Esophagus squamous epithelium (tissue), 5 donors: Measurements from ENCODE around the gene CUBN. TPM values are rescaled to one million over a fixed set of nuclear protein-coding genes. Genes with fewer than 3 reads are reported as not detected.

Experiments
- DNase-seq: peaks from one replicate; lab custom pipeline; 2025; lab: John Stamatoyannopoulos, UW
- H3K27ac ChIP-seq, 4 donors: fragments of 200-600 bp; sonication (generic); one replicate each; pipeline ENCODE4 v1.5.1; 2016 to 2019; ENCODE audit warnings: mild to moderate bottlenecking in 1 of 4
- H3K27me3 ChIP-seq, 4 donors: fragments of 200-600 bp; sonication (generic); 1 replicate in 3 of 4; 2 replicates in 1 of 4; pipeline versions ENCODE4 v1.5.1 to v1.6.0; 2017 to 2021; ENCODE audit warnings: antibody characterized with exemption in 1 of 4
- H3K36me3 ChIP-seq, 3 donors: fragments of 200-600 bp; sonication (generic); one replicate each; pipeline ENCODE4 v1.5.1; 2016 to 2019
- H3K4me1 ChIP-seq, 3 donors: fragments of 200-600 bp; sonication (generic); one replicate each; pipeline ENCODE4 v1.5.1; 2017 to 2019
- H3K4me3 ChIP-seq, 4 donors: fragments of 200-600 bp; sonication (generic); 1 replicate in 3 of 4; 2 replicates in 1 of 4; pipeline ENCODE4 v1.5.1; 2016 to 2019; ENCODE audit warnings: mild to moderate bottlenecking in 2 of 4, moderate library complexity in 1 of 4
- H3K9me3 ChIP-seq, 3 donors: fragments of 200-600 bp; sonication (generic); one replicate each; pipeline ENCODE4 v1.5.1; 2016 to 2019
- POLR2A ChIP-seq, 4 donors: fragments of 450-650 bp; IDR thresholded peaks; one replicate each; pipeline ENCODE4 v1.6.1; 2017; ENCODE audit warnings: antibody characterized with exemption in 4 of 4, mild to moderate bottlenecking in 4 of 4, moderate library complexity in 3 of 4
- WGBS, 2 donors: methylation state at CpG; one replicate each; pipeline ENCODE4 v1.1.5; 2018; 5-methylcytosine and 5-hydroxymethylcytosine counted together
- intact Hi-C: fragments of 100-400 bp; cut with DNase I; formaldehyde crosslinking; loops from one replicate; pipeline ENCODE4 v1.15.0; 2022
- total RNA-seq, 4 donors: library from RNA; depleted of rRNA; stranded (reverse); fragments of >200 nt; gene quantifications; one replicate each; pipeline ENCODE4 v1.1.0, GENCODE V29; 2016
- TF ChIP-seq, protein P1 (sequence below), 6 experiments: fragments of 450-650 bp in 4 of 6; fragments of 200-600 bp in 2 of 6; sonication (generic) in 2 of 6; IDR thresholded peaks; one replicate each; pipeline ENCODE4 v1.5.1; 2016 to 2019; ENCODE audit warnings: antibody characterized with exemption in 6 of 6, mild to moderate bottlenecking in 4 of 6, moderate library complexity in 4 of 6
- donor health status: DM: yes; HTN: yes; CAD: no.

The CUBN gene
- total RNA-seq, 4 donors from 2014 or later: 0.15 to 0.83 (median 0.51) TPM

DNA sequence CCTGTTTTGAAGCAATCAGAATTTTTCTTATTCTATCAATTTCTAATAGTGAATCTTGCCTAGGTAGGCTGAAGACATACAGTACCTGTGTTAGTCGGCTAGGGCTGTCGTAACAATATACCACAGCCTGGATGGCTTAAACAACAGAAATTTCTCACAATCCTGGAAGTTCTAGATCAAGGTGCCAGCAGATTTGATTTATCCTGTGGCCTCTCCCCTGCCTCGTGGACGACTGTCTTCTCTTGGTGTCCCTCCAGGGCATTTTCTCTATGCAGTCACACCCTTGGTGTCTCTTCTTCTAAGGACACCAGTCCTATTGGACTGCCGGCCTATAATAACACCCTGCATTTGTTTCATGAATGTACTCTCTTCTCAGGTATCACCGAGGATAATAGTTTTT lies 310.6 kb downstream of the CUBN start:
- H3K27ac ChIP-seq: no peak overlapping the region
- no peak for DNase-seq
- H3K9me3 ChIP-seq: peaks cover 0 to 14% (median 10%) of the 10 kb centered on the region in 3 donors
- TF ChIP-seq POLR2A (IDR thresholded peaks at IDR 0.05): no peak
- TF ChIP-seq, protein P1, sequence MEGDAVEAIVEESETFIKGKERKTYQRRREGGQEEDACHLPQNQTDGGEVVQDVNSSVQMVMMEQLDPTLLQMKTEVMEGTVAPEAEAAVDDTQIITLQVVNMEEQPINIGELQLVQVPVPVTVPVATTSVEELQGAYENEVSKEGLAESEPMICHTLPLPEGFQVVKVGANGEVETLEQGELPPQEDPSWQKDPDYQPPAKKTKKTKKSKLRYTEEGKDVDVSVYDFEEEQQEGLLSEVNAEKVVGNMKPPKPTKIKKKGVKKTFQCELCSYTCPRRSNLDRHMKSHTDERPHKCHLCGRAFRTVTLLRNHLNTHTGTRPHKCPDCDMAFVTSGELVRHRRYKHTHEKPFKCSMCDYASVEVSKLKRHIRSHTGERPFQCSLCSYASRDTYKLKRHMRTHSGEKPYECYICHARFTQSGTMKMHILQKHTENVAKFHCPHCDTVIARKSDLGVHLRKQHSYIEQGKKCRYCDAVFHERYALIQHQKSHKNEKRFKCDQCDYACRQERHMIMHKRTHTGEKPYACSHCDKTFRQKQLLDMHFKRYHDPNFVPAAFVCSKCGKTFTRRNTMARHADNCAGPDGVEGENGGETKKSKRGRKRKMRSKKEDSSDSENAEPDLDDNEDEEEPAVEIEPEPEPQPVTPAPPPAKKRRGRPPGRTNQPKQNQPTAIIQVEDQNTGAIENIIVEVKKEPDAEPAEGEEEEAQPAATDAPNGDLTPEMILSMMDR (IDR thresholded peaks at IDR 0.05): no peak
- no peak overlapping the region for H3K4me3 ChIP-seq
- H3K36me3 ChIP-seq: no peaks in the 10 kb centered on the region
- peaks cover 13 to 37% (median 15%) of the 10 kb centered on the region in 3 donors for H3K4me1 ChIP-seq
- 65 to 73% methylated on average over 6 of the region's 6 CpGs for WGBS, 2 donors
- no peaks in the 10 kb centered on the region for H3K27me3 ChIP-seq
- intact Hi-C loops: no loop called here

DNA sequence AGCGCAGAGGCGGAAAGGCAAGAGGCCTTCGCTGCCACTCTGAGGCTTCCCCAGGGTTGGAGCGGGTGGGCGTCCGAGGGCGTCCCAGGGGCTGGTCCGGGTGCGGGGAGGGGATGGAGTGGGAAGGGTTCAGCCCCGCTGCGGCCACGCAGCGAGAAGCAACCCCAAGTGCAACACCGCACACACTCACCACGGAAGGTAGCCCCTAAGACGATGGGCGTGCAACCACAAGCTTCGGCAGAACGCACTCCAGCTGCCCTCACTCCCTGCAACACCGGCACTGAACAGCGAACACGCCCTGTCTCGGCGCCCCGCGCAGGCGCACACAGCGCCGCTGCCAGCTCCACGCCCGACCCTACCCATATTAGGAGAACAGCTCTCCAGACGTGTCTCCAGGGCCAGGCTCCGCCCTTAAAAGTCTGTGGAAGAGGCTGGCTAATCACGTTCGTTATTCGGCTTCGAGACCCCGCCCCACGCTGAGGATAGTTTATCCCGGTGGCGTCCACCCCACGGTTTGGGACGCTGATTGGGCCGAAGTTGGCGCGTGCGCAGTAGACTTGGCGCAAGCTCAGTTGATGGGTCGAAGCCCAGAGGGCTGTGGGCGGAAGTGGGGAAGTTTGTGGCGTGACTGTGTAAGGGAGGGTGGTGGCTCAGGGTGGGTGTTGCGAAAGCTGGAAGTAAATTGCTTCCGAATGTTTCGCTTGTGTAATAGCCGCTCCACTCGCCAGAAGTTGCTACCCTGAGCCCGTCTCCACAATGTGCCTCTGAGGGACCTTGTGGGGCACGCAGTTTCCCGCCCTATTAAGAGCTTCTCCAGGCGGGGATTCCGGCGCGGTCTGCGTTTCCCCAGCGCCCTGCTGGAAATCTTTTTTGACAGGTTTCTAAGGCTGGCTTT lies 312.2 kb downstream of the CUBN start, which contains the start of gene RSU1:
TSS of gene RSU1 (minus strand) at position 300 of the 895 bp plus-strand sequence. CDS start 343 bp downstream, outside the sequence.
- Histone ChIP-seq H3K4me3 (peak within 1 kb of the TSS; percentile 61 to 93 (median 87)), H3K4me1 (peaks cover 13 to 38% (median 15%) of the 10 kb centered on the region in 3 donors), H3K9me3 (peaks cover 0 to 8% (median 5%) of the 10 kb centered on the region in 3 donors), H3K36me3 (no peaks in the 10 kb centered on the region), H3K27me3 (no peaks in the 10 kb centered on the region), H3K27ac (peak within 1 kb of the TSS; percentile 85 to 96 (median 94))
- DNase-seq: peak; percentile 95
- TF ChIP-seq, protein P1 (IDR thresholded peaks at IDR 0.05): peak in 1 of 6 experiments; percentile 2
- peak in 3 of 4 donors; percentile 56 to 81 (median 70) for TF ChIP-seq POLR2A (IDR thresholded peaks at IDR 0.05)
- WGBS, 2 donors: 0 to 3% methylated on average over 11 to 29 of the region's 65 CpGs
- intact Hi-C loops: no loop called here

DNA sequence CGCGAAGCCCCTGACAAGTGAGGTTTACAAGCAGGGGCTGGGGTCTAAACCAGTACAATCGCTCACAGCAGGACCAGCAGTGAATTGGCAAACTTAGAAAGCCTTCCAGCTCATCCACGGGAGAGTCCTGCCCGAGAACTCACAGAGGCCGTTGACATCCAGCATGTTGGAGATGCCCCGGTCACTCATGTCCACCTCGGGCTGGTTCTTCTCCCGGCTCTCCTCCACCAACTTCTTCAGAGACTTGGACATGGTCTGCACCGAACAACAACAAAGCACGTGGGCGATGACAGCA lies 312.8 kb downstream of the CUBN start:
- no peaks in the 10 kb centered on the region for H3K27me3 ChIP-seq
- H3K27ac ChIP-seq: peak overlapping the region; percentile 82 to 87 (median 84)
- H3K36me3 ChIP-seq: no peaks in the 10 kb centered on the region
- no peak for TF ChIP-seq POLR2A (IDR thresholded peaks at IDR 0.05)
- TF ChIP-seq, protein P1 (IDR thresholded peaks at IDR 0.05): no peak
- WGBS, 2 donors: 0% methylated on average over 3 of the region's 12 CpGs; no CpG with 5 or more reads in 1 of the 2 donors
- H3K9me3 ChIP-seq: peaks cover 0 to 2% (median 1%) of the 10 kb centered on the region in 3 donors
- intact Hi-C loops: no loop called here
- H3K4me3 ChIP-seq: peak overlapping the region; percentile 61 to 93 (median 87)
- peaks cover 13 to 39% (median 16%) of the 10 kb centered on the region in 3 donors for H3K4me1 ChIP-seq
- DNase-seq: no peak

DNA sequence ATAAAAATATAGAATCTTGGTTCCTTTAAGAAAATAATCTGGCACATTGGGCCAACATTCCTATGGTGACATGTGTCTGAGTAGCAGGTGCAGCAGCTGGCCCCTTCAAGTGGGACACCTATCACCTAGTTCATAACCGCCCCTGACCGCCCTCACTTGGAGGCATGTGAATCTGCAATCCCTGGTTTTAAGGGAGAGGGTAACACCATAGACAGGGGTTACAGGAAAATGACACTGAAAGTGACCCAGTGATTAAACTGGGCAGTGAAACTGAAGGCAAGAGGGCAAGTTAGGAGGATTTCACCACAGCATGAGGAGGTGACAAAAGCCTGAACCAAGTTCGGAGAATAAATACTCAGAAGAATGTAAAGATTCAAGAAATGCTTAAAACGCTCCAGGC lies 313.4 kb downstream of the CUBN start:
- Histone ChIP-seq H3K4me1 (peaks cover 13 to 44% (median 19%) of the 10 kb centered on the region in 3 donors), H3K27ac (peak overlapping the region in 2 of 4 donors; percentile 82 to 87), H3K4me3 (peak overlapping the region; percentile 61 to 93 (median 87)), H3K36me3 (no peaks in the 10 kb centered on the region), H3K9me3 (no peaks in the 10 kb centered on the region), H3K27me3 (no peaks in the 10 kb centered on the region)
- 57 to 60% methylated on average over 4 of the region's 4 CpGs for WGBS, 2 donors
- intact Hi-C loops: no loop called here
- no peak for DNase-seq
- TF ChIP-seq, protein P1 (IDR thresholded peaks at IDR 0.05): no peak
- no peak for TF ChIP-seq POLR2A (IDR thresholded peaks at IDR 0.05)

DNA sequence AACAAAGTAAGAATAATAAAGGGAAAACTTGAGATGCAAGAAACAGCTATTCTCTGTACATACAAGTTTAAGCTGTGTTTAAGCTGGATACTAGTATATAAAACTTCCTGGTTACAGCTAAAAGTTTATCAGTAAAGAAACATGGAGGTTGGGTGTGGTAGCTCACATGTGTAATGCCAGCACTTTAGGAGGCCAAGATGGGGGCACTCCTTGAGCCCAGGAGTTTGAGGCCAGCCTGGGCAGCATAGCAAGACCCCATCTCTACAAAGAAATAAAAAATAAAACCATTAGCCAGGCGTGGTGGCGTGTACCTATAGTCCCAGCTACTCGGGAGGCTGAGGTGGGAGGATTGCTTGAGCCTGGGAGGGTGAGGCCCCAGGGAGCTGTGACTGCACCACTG lies 315.6 kb downstream of the CUBN start:
- DNase-seq: no peak
- TF ChIP-seq POLR2A (IDR thresholded peaks at IDR 0.05): no peak
- TF ChIP-seq, protein P1 (IDR thresholded peaks at IDR 0.05): no peak
- H3K9me3 ChIP-seq: no peaks in the 10 kb centered on the region
- peaks cover 13 to 44% (median 19%) of the 10 kb centered on the region in 3 donors for H3K4me1 ChIP-seq
- no peak overlapping the region for H3K27ac ChIP-seq
- intact Hi-C loops: no loop called here
- 94 to 95% methylated on average over 3 of the region's 3 CpGs for WGBS, 2 donors
- H3K4me3 ChIP-seq: no peak overlapping the region
- no peaks in the 10 kb centered on the region for H3K27me3 ChIP-seq
- no peaks in the 10 kb centered on the region for H3K36me3 ChIP-seq
